HUES64 (cell line): ENCODE measurements around the gene PIGB.
"Not testable (repeated sequence)": the region's sequence is repeated elsewhere in the genome, so short reads cannot be mapped to it uniquely, and the experiment has no call there.

ENCODE experiments used
- H3K27ac ChIP-seq: 2 replicates; pipeline ENCODE4 v1.7.0; 2013; ENCODE audit warnings: low read depth, low read length, inconsistent platforms
- H3K27me3 ChIP-seq: 2 replicates; pipeline ENCODE4 v1.6.1; 2013; ENCODE audit warnings: mild to moderate bottlenecking, low read length; ENCODE audit not compliant: insufficient read depth
- H3K36me3 ChIP-seq: 2 replicates; pipeline ENCODE4 v1.6.1; 2013; ENCODE audit warnings: mild to moderate bottlenecking, low read length; ENCODE audit not compliant: insufficient read depth
- H3K4me1 ChIP-seq: 2 replicates; pipeline ENCODE4 v1.6.1; 2013; ENCODE audit warnings: mild to moderate bottlenecking, low read length, moderate library complexity; ENCODE audit not compliant: insufficient read depth
- H3K4me3 ChIP-seq: 2 replicates; pipeline ENCODE4 v1.5.1; 2013; ENCODE audit warnings: mild to moderate bottlenecking, low read length, moderate library complexity
- H3K9ac ChIP-seq: 2 replicates; pipeline ENCODE4 v1.6.1; 2013; ENCODE audit warnings: mild to moderate bottlenecking, low read depth, low read length
- H3K9me3 ChIP-seq: 2 replicates; pipeline ENCODE4 v1.6.1; 2013; ENCODE audit warnings: low read depth, low read length; ENCODE audit not compliant: insufficient read depth
- WGBS: fragments of 150-250, 120-280 bp; methylation state at CpG from one replicate; pipeline ENCODE4 v1.1.7; 2013; ENCODE audit warnings: missing lambda C conversion rate; 5-methylcytosine and 5-hydroxymethylcytosine counted together

PIGB gene

DNA sequence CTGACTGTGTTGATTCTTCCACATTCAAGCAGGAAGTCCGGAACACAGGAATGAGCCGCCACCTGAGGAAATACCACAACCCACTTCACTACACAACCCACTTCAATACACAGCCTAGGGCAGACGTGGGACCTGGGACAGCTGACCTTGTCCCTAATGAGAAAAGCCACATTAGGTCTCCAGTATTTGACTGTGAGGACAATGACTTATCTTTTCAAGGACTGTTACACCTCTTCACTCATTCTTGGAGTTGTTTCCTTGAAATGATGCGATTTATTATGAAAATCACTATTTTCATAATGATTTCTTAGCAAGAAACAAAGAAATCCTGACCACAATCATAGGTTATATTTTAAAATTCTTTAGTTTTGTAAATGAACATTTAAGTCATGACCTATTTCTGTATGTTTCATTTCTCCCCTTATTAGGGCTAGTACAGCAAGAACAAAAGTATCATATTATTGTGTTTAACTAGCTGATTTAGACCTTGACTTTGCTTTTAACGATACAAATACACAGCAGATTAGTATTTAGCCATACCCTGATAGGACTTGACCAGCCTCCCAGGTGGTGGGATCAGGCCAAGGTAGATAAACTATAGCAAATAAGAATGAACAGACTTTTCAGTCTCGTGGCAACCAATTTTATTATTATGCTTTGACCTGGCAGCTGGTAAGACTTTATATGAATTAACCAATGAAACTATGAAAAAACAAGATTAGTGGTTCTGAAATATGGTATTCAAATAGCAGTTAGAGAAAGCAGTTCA, 35.5 kb upstream of the PIGB start:
- Histone ChIP-seq H3K27me3 (peaks cover 4% of the 10 kb centered on the region), H3K9ac (no peak overlapping the region), H3K4me3 (no peak overlapping the region), H3K27ac (no peak overlapping the region), H3K4me1 (peaks cover 10% of the 10 kb centered on the region; the same call in 1 of the 2 replicates), H3K9me3 (no peaks in the 10 kb centered on the region), H3K36me3 (no peaks in the 10 kb centered on the region)
- WGBS, result 91% methylated on average over 5 of the region's 6 CpGs

DNA sequence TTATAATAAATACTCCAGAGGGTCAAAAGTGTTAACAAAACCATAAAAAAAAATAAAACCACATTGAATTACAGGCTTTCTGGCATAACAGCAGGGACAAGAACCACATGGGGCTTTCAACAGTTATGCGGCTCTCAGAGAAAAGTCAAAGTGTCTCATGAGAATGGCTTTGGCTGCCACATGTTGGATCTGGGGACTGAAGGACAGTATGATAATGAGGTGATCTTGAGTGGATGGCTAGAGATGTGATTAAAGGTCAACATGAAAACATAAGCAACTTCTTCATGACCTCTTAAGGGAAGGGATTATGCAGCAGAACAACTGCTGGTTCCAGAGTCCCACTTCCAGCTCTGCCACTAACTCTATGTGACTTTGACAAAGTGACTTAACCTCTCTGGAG, 34.6 kb upstream of the PIGB start:
- H3K9me3 ChIP-seq, result no peaks in the 10 kb centered on the region
- no peak overlapping the region for H3K4me3 ChIP-seq
- no peaks in the 10 kb centered on the region for H3K36me3 ChIP-seq
- no peak overlapping the region for H3K9ac ChIP-seq
- peaks cover 10% of the 10 kb centered on the region; the same call in 1 of the 2 replicates for H3K4me1 ChIP-seq
- H3K27me3 ChIP-seq, result peaks cover 12% of the 10 kb centered on the region
- no peak overlapping the region for H3K27ac ChIP-seq
- 83% methylated on average over 1 of the region's 1 CpG for WGBS

- not testable (repeated sequence) for H3K9me3 ChIP-seq, H3K36me3 ChIP-seq, H3K4me3 ChIP-seq, H3K27ac ChIP-seq, H3K9ac ChIP-seq, H3K4me1 ChIP-seq
- H3K27me3 ChIP-seq, result peaks cover 12% of the 10 kb centered on the region
- WGBS, result 96% methylated on average over 10 of the region's 10 CpGs
These were observed 32.4 kb upstream of the PIGB start for GRCh38 chr15:55286442-55287189.

- 96% methylated on average over 7 of the region's 8 CpGs for WGBS
- H3K36me3 ChIP-seq, result no peaks in the 10 kb centered on the region
- peaks cover 12% of the 10 kb centered on the region for H3K27me3 ChIP-seq
- H3K9ac ChIP-seq, result no peak overlapping the region
- no peak overlapping the region for H3K4me3 ChIP-seq
- H3K4me1 ChIP-seq, result peaks cover 5% of the 10 kb centered on the region; the same call in 1 of the 2 replicates
- no peaks in the 10 kb centered on the region for H3K9me3 ChIP-seq
- H3K27ac ChIP-seq, result no peak overlapping the region
These were observed 30.9 kb upstream of the PIGB start for GRCh38 chr15:55288006-55288717.

DNA sequence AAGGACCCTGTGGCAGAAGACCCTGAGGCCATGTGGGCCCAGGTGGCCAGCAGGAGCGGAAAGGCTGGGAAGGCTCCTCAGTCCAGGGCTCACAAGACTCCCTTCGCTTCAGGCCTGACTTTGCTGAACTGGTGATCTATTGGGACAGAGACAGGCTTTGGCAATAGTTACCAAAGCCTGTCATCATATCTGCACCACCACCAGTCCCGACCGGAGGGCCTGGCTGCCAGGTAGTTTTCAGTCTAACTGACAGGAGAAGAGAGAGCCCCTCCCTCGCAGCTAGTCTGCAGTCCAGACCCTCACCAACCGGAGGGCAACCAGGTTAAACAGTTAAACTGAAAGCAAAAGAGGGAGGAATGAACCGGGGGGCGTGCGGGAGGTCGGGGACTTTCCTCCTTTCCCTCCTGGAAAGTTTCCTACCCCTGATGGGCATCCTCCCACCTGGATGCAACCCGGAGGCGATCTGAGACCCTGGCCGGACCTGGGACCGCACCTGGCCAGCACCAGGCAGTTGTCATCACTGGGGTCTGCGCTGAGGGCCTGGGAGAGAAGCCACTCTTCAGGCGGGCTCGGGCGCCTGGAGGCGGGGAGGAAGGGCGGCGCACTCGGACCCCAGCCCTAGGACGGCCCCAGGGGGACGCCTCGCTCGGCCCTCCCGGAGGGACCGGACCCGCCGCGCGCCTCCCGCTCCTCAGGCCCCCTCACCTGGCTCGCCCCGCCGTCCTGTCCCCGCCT, 29.8 kb upstream of the PIGB start:
- Histone ChIP-seq H3K4me3 (peak overlapping the region; percentile 84), H3K27ac (no peak overlapping the region), H3K9me3 (no peaks in the 10 kb centered on the region), H3K36me3 (no peaks in the 10 kb centered on the region), H3K9ac (peak overlapping the region; percentile 74), H3K27me3 (peaks cover 12% of the 10 kb centered on the region), H3K4me1 (peaks cover 5% of the 10 kb centered on the region; the same call in 1 of the 2 replicates)
- WGBS, result 4% methylated on average over 36 of the region's 37 CpGs

GRCh38 chr15:55289746-55290527, 29.1 kb upstream of the PIGB start, which contains the start of gene RAB27A:
Gene RAB27A, minus strand, starts transcription at chr15:55289813. Its CDS starts 54,879 bp downstream, at chr15:55234934.
- Histone ChIP-seq H3K36me3 (no peaks in the 10 kb centered on the region), H3K9me3 (no peaks in the 10 kb centered on the region), H3K27ac (peak within 1 kb of the TSS; percentile 35; the same call in 1 of the 2 replicates), H3K4me1 (peaks cover under 1% of the 10 kb centered on the region; the same call in 1 of the 2 replicates), H3K9ac (peak within 1 kb of the TSS; percentile 74), H3K27me3 (peaks cover 12% of the 10 kb centered on the region), H3K4me3 (peak within 1 kb of the TSS; percentile 84)
- WGBS, result under 1% methylated on average over 68 of the region's 69 CpGs

DNA sequence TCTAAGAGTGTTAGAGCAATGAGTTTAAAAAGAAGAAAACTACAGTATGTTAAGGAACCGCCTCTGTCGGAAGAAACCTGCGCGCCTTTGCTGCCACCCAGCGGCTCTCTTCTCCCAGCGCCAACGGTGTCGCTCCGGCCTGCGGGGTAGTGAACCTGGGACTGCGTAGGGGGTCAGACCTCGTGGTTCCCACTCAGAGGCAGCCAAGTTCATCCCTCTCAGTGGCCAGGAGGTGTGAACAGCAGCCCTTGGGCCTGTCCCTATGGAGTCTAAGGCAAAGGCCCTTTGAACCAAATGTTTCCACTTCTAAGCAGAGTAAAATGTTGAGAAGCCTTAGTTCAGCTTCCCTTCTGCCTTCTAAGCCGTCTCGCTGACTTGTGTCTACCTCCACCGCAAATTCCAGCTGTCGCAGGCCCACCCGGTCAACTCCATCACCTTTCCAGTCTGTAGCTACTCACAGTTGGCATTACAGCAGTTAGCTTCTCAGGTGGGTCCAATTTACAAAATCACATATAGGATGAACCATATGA, 28.4 kb upstream of the PIGB start:
- Histone ChIP-seq H3K36me3 (no peaks in the 10 kb centered on the region), H3K9me3 (no peaks in the 10 kb centered on the region), H3K9ac (peak overlapping the region; percentile 74), H3K4me1 (no peaks in the 10 kb centered on the region), H3K27me3 (peaks cover 12% of the 10 kb centered on the region), H3K27ac (no peak overlapping the region), H3K4me3 (peak overlapping the region; percentile 84)
- 28% methylated on average over 17 of the region's 17 CpGs for WGBS

GRCh38 chr15:55297315-55297714, 21.7 kb upstream of the PIGB start:
- no peak overlapping the region for H3K9ac ChIP-seq
- H3K9me3 ChIP-seq, result peaks cover 12% of the 10 kb centered on the region; the same call in 1 of the 2 replicates
- H3K4me1 ChIP-seq, result no peaks in the 10 kb centered on the region
- no peak overlapping the region for H3K4me3 ChIP-seq
- H3K27me3 ChIP-seq, result no peaks in the 10 kb centered on the region
- H3K36me3 ChIP-seq, result no peaks in the 10 kb centered on the region
- no peak overlapping the region for H3K27ac ChIP-seq

GRCh38 chr15:55302801-55303200, 16.2 kb upstream of the PIGB start:
- 94% methylated on average over 3 of the region's 32 CpGs for WGBS
- not testable (repeated sequence) for H3K9ac ChIP-seq, H3K27ac ChIP-seq, H3K4me3 ChIP-seq, H3K36me3 ChIP-seq, H3K27me3 ChIP-seq, H3K4me1 ChIP-seq
- peaks cover 12% of the 10 kb centered on the region; the same call in 1 of the 2 replicates for H3K9me3 ChIP-seq
